ENCODE measurements around the gene ZNF629. TPM values are rescaled to one million over a fixed set of nuclear protein-coding genes. Genes with fewer than 3 reads are reported as not detected.

The ZNF629 gene
- total and polyA plus RNA-seq, 2 donors (not counting 1 experiment from before 2014, with no cell fraction given) = 1.2 to 6.9 TPM

- no peak overlapping the region for H3K27ac Mint-ChIP-seq
- no peaks in the 10 kb centered on the region for H3K9me3 ChIP-seq (ENCODE audit: control extremely low read depth in 1 of 3, control insufficient read depth in 2 of 3, insufficient read depth in 1 of 3, low read length in 2 of 3)
- H3K9ac ChIP-seq (ENCODE audit: low read length) = no peak overlapping the region
- ChIA-PET CTCF (no interaction called here), POLR2A (no interaction called here)
- ATAC-seq (ENCODE audit: low read depth) (no peak), DNase-seq (no peak)
- H3K27me3 ChIP-seq (replicated peaks in 1 of 4; ENCODE audit: control extremely low read depth in 1 of 4, control insufficient read depth in 3 of 4, insufficient read depth in 4 of 4, low read length in 3 of 4) = no peaks in the 10 kb centered on the region
- H3K4me3 Mint-ChIP-seq = no peak overlapping the region
- H3K4me1 Mint-ChIP-seq = peaks cover 22% of the 10 kb centered on the region
- H3K4me1 ChIP-seq (ENCODE audit: control insufficient read depth in 2 of 2, insufficient read depth in 2 of 2, low read length in 2 of 2) = peaks cover 12 to 25% of the 10 kb centered on the region in 2 donors
- no peaks in the 10 kb centered on the region for H4K20me1 ChIP-seq (ENCODE audit: control insufficient read depth, insufficient read depth, low read length, poor library complexity, severe bottlenecking)
- peaks cover 0 to 33% of the 10 kb centered on the region in 2 experiments for H3K36me3 ChIP-seq (replicated peaks in 1 of 2; ENCODE audit: control extremely low read depth in 1 of 2, control insufficient read depth in 1 of 2, extremely low read depth in 1 of 2, insufficient read depth in 2 of 2, low read length in 1 of 2)
- H3K79me2 ChIP-seq (ENCODE audit: control insufficient read depth, insufficient read depth, low read length) = peaks cover 7% of the 10 kb centered on the region
- H3K27me3 Mint-ChIP-seq = no peaks in the 10 kb centered on the region
- no peak overlapping the region for H3K27ac ChIP-seq (ENCODE audit: low read length in 2 of 2)
- no peaks in the 10 kb centered on the region for H3K9me3 Mint-ChIP-seq (ENCODE audit: insufficient read depth)
- no peak overlapping the region for H3K4me2 ChIP-seq (replicated peaks; ENCODE audit: low read depth, low read length, poor library complexity, severe bottlenecking)
- WGBS (ENCODE audit: insufficient coverage) = 99% methylated on average over 6 of the region's 7 CpGs
- no peak overlapping the region for H3K4me3 ChIP-seq (ENCODE audit: control extremely low read depth in 1 of 5, extremely low read depth in 1 of 5, insufficient read depth in 1 of 5, low read depth in 2 of 5, low read length in 4 of 5)
- intact Hi-C loops (cut with micrococcal nuclease) = no loop called here
- TF ChIP-seq, protein P1, sequence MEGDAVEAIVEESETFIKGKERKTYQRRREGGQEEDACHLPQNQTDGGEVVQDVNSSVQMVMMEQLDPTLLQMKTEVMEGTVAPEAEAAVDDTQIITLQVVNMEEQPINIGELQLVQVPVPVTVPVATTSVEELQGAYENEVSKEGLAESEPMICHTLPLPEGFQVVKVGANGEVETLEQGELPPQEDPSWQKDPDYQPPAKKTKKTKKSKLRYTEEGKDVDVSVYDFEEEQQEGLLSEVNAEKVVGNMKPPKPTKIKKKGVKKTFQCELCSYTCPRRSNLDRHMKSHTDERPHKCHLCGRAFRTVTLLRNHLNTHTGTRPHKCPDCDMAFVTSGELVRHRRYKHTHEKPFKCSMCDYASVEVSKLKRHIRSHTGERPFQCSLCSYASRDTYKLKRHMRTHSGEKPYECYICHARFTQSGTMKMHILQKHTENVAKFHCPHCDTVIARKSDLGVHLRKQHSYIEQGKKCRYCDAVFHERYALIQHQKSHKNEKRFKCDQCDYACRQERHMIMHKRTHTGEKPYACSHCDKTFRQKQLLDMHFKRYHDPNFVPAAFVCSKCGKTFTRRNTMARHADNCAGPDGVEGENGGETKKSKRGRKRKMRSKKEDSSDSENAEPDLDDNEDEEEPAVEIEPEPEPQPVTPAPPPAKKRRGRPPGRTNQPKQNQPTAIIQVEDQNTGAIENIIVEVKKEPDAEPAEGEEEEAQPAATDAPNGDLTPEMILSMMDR (IDR thresholded peaks at IDR 0.05) = no peak
- TF ChIP-seq EZH2 (IDR thresholded peaks at IDR 0.05; ENCODE audit: borderline replicate concordance, insufficient read depth, low read depth, low read length, poor library complexity, severe bottlenecking) = no peak
- no peak overlapping the region for H2AFZ ChIP-seq (ENCODE audit: insufficient read depth, low read depth, low read length, poor library complexity, severe bottlenecking)
Measured at GRCh38 chr16:30757316-30757715, 29.7 kb downstream of the ZNF629 start.

GRCh38 chr16:30756781-30757100, 30.3 kb downstream of the ZNF629 start:
- H3K27me3 Mint-ChIP-seq = no peaks in the 10 kb centered on the region
- Histone ChIP-seq H3K9me3 (ENCODE audit: control extremely low read depth in 1 of 3, control insufficient read depth in 2 of 3, insufficient read depth in 1 of 3, low read length in 2 of 3) (no peaks in the 10 kb centered on the region), H3K79me2 (ENCODE audit: control insufficient read depth, insufficient read depth, low read length) (peaks cover 3% of the 10 kb centered on the region), H3K9ac (ENCODE audit: low read length) (no peak overlapping the region), H3K27ac (ENCODE audit: low read length in 2 of 2) (no peak overlapping the region), H3K4me3 (ENCODE audit: control extremely low read depth in 1 of 5, extremely low read depth in 1 of 5, insufficient read depth in 1 of 5, low read depth in 2 of 5, low read length in 4 of 5) (no peak overlapping the region), H4K20me1 (ENCODE audit: control insufficient read depth, insufficient read depth, low read length, poor library complexity, severe bottlenecking) (no peaks in the 10 kb centered on the region), H3K36me3 (replicated peaks in 1 of 2; ENCODE audit: control extremely low read depth in 1 of 2, control insufficient read depth in 1 of 2, extremely low read depth in 1 of 2, insufficient read depth in 2 of 2, low read length in 1 of 2) (peaks cover 0 to 33% of the 10 kb centered on the region in 2 experiments), H2AFZ (ENCODE audit: insufficient read depth, low read depth, low read length, poor library complexity, severe bottlenecking) (no peak overlapping the region), H3K27me3 (replicated peaks in 1 of 4; ENCODE audit: control extremely low read depth in 1 of 4, control insufficient read depth in 3 of 4, insufficient read depth in 4 of 4, low read length in 3 of 4) (no peaks in the 10 kb centered on the region), H3K4me1 (ENCODE audit: control insufficient read depth in 2 of 2, insufficient read depth in 2 of 2, low read length in 2 of 2) (peaks cover 12 to 25% of the 10 kb centered on the region in 2 donors), H3K4me2 (replicated peaks; ENCODE audit: low read depth, low read length, poor library complexity, severe bottlenecking) (no peak overlapping the region)
- no peak overlapping the region for H3K27ac Mint-ChIP-seq
- H3K4me1 Mint-ChIP-seq = peaks cover 16% of the 10 kb centered on the region
- no peaks in the 10 kb centered on the region for H3K9me3 Mint-ChIP-seq (ENCODE audit: insufficient read depth)
- no peak for TF ChIP-seq EZH2 (IDR thresholded peaks at IDR 0.05; ENCODE audit: borderline replicate concordance, insufficient read depth, low read depth, low read length, poor library complexity, severe bottlenecking)
- TF ChIP-seq, protein P1 (IDR thresholded peaks at IDR 0.05) = no peak
- no peak for DNase-seq
- H3K4me3 Mint-ChIP-seq = no peak overlapping the region
- ATAC-seq (ENCODE audit: low read depth) = no peak
- 97% methylated on average over 13 of the region's 13 CpGs for WGBS (ENCODE audit: insufficient coverage)
- ChIA-PET POLR2A (interaction anchor here (1.0 kb wide), 1 partner anchor 8 kb away, joined by 3 read pairs; the partner anchor contains the start of gene PHKG2), CTCF (no interaction called here)
- intact Hi-C loops (cut with micrococcal nuclease) = no loop called here

Data from B cell (primary cell).